GM18499 (cell line): ENCODE results near the gene BCAS3.
"Not testable (repeated sequence)": the region's sequence is repeated elsewhere in the genome, so short reads cannot be mapped to it uniquely, and the experiment has no call there.

Source experiments
- ATAC-seq: cut with Tn5 transposase; IDR thresholded peaks from one replicate; pipeline ENCODE4 v1.9.1; 2021; ENCODE audit warnings: moderate number of reproducible peaks; ENCODE audit not compliant: insufficient read depth, unreplicated experiment

The BCAS3 gene

GRCh38 chr17:60781880-60782412 is 104.3 kb downstream of the BCAS3 start:
- no peak for ATAC-seq

- no peak for ATAC-seq
Measured at GRCh38 chr17:60782742-60783141, 105.1 kb downstream of the BCAS3 start.

DNA sequence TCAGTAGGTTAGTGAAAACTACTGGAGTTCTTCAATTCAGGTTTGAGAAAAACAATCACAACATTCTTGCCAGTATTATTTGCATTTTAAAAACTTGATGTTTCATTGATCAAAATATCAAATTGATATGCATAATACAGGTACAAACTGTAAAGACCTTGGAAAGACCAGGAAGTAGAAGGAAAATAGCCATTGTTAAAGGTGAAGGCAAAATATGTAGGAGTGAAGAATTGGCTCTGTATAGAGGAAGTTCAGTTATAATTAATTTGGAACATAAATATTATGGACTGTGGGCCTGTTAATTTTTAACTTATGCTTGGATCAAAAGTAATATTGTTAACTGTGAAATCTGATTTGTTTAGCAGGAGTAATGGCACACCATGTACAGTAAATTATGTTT is 112.6 kb downstream of the BCAS3 start:
- ATAC-seq: no peak

- ATAC-seq: no peak
Measured at GRCh38 chr17:60792250-60792898, 114.7 kb downstream of the BCAS3 start.

DNA sequence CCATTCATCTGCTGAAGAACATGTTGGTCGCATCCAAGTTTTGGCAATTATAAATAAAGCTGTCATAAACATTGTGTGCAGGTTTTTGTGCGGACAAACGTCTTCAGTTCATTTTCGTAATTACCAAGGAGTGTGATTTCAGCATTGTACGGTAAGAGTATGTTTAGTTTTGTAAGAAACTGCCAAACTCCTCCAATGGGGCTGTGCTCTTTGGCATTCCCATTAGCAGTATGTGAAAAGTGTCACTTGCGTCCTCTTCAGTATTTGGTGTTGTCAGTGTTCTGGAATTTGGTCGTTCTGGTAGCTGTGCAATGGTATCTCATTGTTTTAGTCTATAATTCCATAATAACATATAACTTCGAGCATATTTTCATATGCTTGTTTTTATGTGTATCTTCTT is 120.9 kb downstream of the BCAS3 start:
- no peak for ATAC-seq

DNA sequence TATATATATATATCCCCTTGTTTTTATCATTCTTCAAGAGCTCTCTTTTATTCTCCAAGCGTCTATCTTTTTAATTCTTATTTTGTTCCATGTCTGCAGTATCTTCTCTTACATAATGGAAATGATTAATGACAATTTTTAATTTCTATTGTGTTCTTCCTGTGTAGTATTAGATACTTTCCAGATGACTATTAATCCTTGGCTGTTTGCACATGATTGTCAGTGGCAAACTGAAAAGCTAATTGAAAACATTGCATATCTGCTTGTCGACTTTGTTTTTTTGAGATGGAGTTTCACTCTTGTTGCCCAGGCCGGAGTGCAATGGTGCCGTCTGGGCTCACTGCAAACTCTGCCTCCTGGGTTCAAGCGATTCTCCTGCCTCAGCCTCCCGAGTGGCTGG is 124.7 kb downstream of the BCAS3 start:
- ATAC-seq: no peak

DNA sequence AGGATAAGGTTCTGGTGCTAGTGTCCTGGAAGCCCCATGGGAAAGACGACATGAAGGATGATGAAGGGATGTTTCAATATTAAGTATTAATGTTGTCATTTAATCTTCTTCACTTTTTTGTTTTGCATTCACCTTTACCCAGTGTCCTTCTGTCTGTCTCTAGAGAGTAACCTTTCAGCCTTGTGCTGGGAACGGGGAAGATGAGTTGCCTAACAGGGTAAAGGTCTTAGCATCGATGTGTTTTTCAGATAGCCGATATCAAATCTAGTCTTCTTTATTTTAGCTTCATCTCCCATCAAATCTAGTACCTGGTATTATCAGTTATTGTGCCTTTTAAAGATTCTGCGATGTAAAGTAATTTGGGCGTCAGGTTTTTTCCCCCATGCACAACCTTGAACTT is 125.4 kb downstream of the BCAS3 start:
- ATAC-seq: no peak

GRCh38 chr17:60804831-60805230 is 127.2 kb downstream of the BCAS3 start:
- no peak for ATAC-seq

DNA sequence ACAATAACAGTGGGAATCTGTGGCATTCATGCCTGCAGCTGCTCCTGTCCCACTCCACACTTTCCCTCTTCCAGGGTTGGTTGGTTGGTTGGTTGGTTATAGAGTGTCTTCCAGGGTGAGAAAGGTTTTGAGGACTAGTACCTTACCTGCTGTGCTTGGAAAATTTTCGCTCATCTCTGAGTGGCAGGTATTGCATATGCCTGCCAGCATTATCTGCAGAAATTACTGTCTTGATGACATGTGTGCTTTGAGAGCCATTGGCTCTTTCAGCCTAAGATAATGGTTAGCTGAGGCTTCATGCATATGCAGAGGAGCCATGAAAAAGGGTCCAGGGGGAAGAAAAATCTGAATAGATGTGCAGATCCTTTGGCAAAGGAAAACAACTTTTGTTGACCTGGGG is 131.8 kb downstream of the BCAS3 start:
- no peak for ATAC-seq

GRCh38 chr17:60814941-60815340 is 137.3 kb downstream of the BCAS3 start:
- not testable (repeated sequence) for ATAC-seq

- ATAC-seq: no peak
Measured at GRCh38 chr17:60817192-60817591, 139.5 kb downstream of the BCAS3 start.

DNA sequence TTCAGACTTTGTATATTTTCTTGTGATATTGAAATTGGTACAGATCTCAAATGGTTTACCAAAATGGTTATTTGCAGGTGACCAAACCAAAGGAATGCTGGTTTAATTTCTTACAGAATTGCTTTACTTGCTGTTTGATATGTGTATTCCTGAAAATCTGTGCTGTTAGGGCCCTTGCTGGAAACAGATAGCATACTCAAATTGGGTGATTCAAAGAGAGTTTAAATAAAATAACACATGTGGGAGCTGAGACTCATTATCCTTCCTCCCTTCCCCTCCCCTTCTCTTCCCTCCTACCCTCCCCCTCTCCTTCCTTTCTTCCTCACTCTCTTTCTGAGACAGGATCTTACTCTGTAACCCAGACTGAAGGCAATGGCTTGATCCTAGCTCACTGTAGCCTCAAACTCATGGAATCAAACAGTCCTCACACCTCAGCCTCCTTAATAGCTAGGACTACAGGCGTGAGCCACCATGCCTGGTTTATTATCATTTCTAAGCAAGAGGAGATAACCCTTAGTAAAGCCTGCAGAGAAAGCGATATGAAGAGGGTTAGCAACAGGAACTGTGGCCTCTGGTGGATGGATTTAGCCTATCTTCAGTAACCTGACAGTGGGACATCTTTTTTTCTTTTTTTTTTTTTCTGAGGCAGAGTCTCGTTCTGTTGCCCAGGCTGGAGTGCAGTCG is 141.9 kb downstream of the BCAS3 start:
- ATAC-seq: no peak

DNA sequence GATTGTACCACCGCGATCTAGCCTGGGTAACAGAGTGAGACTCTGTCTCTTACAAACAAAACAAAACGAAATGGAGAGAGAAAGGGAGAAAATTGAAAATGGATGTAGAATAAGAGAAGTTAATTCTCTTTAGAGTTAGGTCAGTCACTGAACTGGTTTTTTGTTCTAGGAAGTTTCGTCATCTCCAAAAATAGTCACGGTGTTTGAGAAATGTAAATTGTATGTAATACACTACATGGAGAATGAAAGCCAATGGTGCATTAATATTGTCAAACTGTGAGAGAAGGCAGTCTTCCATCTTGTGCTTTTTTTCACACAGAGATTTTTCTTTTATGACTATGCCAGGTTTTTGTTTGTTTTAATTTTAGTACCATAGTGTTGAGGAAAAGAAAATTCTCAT is 145.9 kb downstream of the BCAS3 start:
- no peak for ATAC-seq

- ATAC-seq: no peak
Measured at GRCh38 chr17:60825351-60825750, 147.7 kb downstream of the BCAS3 start.

- no peak for ATAC-seq
Measured at GRCh38 chr17:60827943-60828342, 150.3 kb downstream of the BCAS3 start.

DNA sequence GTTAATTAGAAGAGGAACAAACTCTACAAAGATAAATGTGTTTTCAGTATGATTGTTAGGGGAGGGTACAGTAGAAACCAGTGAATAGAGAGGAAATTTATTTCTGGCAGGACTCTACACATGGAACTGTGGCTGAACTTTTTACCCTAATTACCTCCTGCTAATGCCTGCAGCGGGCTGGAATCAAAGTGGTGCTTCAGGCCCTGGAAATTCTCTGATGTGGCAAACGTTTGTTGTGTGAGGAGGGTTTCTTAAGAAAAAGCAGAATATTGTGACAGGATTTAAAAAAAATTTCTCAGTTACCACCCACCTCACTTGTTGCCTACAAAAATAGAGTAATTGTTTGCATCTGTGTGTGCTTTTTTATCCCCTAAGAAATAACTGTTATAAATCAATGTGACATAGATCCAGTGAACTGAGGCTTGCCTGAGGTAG is 154.5 kb downstream of the BCAS3 start:
- ATAC-seq: no peak

- ATAC-seq: no peak
Measured at GRCh38 chr17:60832631-60833030, 155.0 kb downstream of the BCAS3 start.

GRCh38 chr17:60840456-60840855 is 162.8 kb downstream of the BCAS3 start:
- ATAC-seq: no peak

DNA sequence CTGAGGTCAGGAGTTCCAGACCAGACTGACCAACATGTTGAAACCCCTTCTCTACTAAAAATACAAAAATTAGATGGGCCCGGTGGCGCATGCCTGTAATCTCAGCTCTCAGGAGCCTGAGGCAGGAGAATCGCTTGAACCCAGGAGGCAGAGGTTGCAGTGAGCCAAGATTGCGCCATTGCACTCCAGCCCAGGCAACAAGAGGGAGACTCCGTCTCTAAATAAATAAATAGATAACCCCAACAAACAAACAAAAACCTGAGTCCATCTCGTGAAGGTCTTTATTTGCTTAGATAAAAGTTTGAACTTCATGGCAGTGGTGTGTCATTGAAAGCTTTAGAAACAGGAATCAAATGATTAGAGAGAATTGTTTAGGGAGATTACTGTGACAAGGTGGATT is 167.4 kb downstream of the BCAS3 start:
- ATAC-seq: no peak

DNA sequence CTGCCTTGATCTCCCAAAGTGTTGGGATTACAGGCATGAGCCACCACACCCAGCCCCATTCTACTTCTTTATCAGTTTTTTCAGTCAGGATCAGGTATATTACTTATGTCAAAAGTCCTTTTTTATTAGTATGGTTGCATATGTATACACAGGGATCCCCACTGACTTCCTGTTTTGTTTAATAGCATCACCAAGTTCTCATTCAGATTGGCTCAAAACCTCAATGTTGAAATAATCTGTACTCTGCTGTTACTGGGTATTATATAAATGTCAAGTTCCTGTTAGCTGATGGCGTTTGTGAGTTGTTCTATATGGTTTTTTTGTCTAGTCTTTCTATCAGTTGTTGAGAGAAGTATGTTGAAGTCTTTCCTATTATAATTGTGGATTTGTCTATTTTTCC is 168.5 kb downstream of the BCAS3 start:
- ATAC-seq: no peak

GRCh38 chr17:60851181-60851580 is 173.5 kb downstream of the BCAS3 start:
- no peak for ATAC-seq

DNA sequence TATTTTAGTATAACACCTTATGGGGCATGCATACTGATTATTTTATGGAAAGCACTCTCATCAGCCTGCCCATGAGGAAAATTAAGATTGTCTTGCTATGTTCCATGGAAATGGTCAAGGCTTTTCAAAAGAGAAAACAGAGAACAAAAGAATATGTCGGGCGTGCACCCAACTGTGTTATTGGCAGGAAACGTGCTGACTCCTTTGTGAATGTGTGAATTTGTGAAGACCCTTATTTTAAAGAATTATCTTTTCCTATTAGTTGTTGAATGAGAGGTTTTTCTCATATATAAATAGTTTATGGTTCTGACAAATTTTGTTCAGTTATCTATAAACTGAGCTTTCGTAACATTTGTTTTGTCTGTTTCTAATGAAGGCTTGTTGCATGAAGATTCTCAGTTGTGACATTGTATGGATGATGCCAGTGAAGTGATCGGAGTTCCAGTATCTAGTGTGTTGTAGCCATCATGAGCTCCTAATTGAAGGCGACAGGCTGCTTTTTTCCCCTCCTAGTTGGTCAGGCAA is 180.0 kb downstream of the BCAS3 start:
- ATAC-seq: no peak
